ENCODE results near the gene MX1.

Gene MX1

GRCh38 chr21:41479686-41480085 lies 53.6 kb downstream of the MX1 start:
- H3K27me3 ChIP-seq (ENCODE audit: control insufficient read depth, insufficient read depth, low read length) = peaks cover 4% of the 10 kb centered on the region
- no peak overlapping the region for H3K27ac ChIP-seq (ENCODE audit: low read depth, low read length)
- H3K36me3 ChIP-seq (ENCODE audit: control insufficient read depth, insufficient read depth, low read length) = peaks cover 3% of the 10 kb centered on the region
- no peaks in the 10 kb centered on the region for H3K4me1 ChIP-seq (ENCODE audit: control insufficient read depth, insufficient read depth, low read length)
- no peak overlapping the region for H3K9ac ChIP-seq (ENCODE audit: low read length)
- no peak overlapping the region for H3K4me3 ChIP-seq (ENCODE audit: low read length)

GRCh38 chr21:41480086-41480690 lies 54.1 kb downstream of the MX1 start:
- peaks cover 4% of the 10 kb centered on the region for H3K27me3 ChIP-seq (ENCODE audit: control insufficient read depth, insufficient read depth, low read length)
- no peaks in the 10 kb centered on the region for H3K4me1 ChIP-seq (ENCODE audit: control insufficient read depth, insufficient read depth, low read length)
- no peak overlapping the region for H3K27ac ChIP-seq (ENCODE audit: low read depth, low read length)
- no peak overlapping the region for H3K4me3 ChIP-seq (ENCODE audit: low read length)
- H3K9ac ChIP-seq (ENCODE audit: low read length) = no peak overlapping the region
- H3K36me3 ChIP-seq (ENCODE audit: control insufficient read depth, insufficient read depth, low read length) = peaks cover 3% of the 10 kb centered on the region

- H3K36me3 ChIP-seq (ENCODE audit: control insufficient read depth, insufficient read depth, low read length) = peaks cover 3% of the 10 kb centered on the region
- H3K4me1 ChIP-seq (ENCODE audit: control insufficient read depth, insufficient read depth, low read length) = no peaks in the 10 kb centered on the region
- H3K27me3 ChIP-seq (ENCODE audit: control insufficient read depth, insufficient read depth, low read length) = peaks cover 4% of the 10 kb centered on the region
- no peak overlapping the region for H3K27ac ChIP-seq (ENCODE audit: low read depth, low read length)
- H3K4me3 ChIP-seq (ENCODE audit: low read length) = no peak overlapping the region
- no peak overlapping the region for H3K9ac ChIP-seq (ENCODE audit: low read length)
Measured at GRCh38 chr21:41481191-41481590, 55.2 kb downstream of the MX1 start.

GRCh38 chr21:41482301-41482700 lies 56.3 kb downstream of the MX1 start:
- Histone ChIP-seq H3K4me1 (ENCODE audit: control insufficient read depth, insufficient read depth, low read length) (no peaks in the 10 kb centered on the region), H3K4me3 (ENCODE audit: low read length) (no peak overlapping the region), H3K9ac (ENCODE audit: low read length) (no peak overlapping the region), H3K27ac (ENCODE audit: low read depth, low read length) (no peak overlapping the region), H3K27me3 (ENCODE audit: control insufficient read depth, insufficient read depth, low read length) (peaks cover 4% of the 10 kb centered on the region), H3K36me3 (ENCODE audit: control insufficient read depth, insufficient read depth, low read length) (peaks cover 3% of the 10 kb centered on the region)

GRCh38 chr21:41482980-41483379 lies 56.9 kb downstream of the MX1 start:
- no peaks in the 10 kb centered on the region for H3K4me1 ChIP-seq (ENCODE audit: control insufficient read depth, insufficient read depth, low read length)
- no peak overlapping the region for H3K27ac ChIP-seq (ENCODE audit: low read depth, low read length)
- peaks cover 5% of the 10 kb centered on the region for H3K36me3 ChIP-seq (ENCODE audit: control insufficient read depth, insufficient read depth, low read length)
- H3K4me3 ChIP-seq (ENCODE audit: low read length) = no peak overlapping the region
- peaks cover 4% of the 10 kb centered on the region for H3K27me3 ChIP-seq (ENCODE audit: control insufficient read depth, insufficient read depth, low read length)
- no peak overlapping the region for H3K9ac ChIP-seq (ENCODE audit: low read length)

GRCh38 chr21:41483415-41483814 lies 57.4 kb downstream of the MX1 start:
- Histone ChIP-seq H3K4me1 (ENCODE audit: control insufficient read depth, insufficient read depth, low read length) (no peaks in the 10 kb centered on the region), H3K27me3 (ENCODE audit: control insufficient read depth, insufficient read depth, low read length) (peaks cover 4% of the 10 kb centered on the region), H3K9ac (ENCODE audit: low read length) (no peak overlapping the region), H3K36me3 (ENCODE audit: control insufficient read depth, insufficient read depth, low read length) (peaks cover 7% of the 10 kb centered on the region), H3K27ac (ENCODE audit: low read depth, low read length) (no peak overlapping the region), H3K4me3 (ENCODE audit: low read length) (no peak overlapping the region)

GRCh38 chr21:41483973-41484372 lies 57.9 kb downstream of the MX1 start:
- peaks cover 7% of the 10 kb centered on the region for H3K36me3 ChIP-seq (ENCODE audit: control insufficient read depth, insufficient read depth, low read length)
- H3K27me3 ChIP-seq (ENCODE audit: control insufficient read depth, insufficient read depth, low read length) = peaks cover 4% of the 10 kb centered on the region
- no peak overlapping the region for H3K27ac ChIP-seq (ENCODE audit: low read depth, low read length)

GRCh38 chr21:41487082-41487481 lies 61.0 kb downstream of the MX1 start:
- H3K4me3 ChIP-seq (ENCODE audit: low read length) = no peak overlapping the region
- H3K36me3 ChIP-seq (ENCODE audit: control insufficient read depth, insufficient read depth, low read length) = peaks cover 7% of the 10 kb centered on the region
- no peak overlapping the region for H3K27ac ChIP-seq (ENCODE audit: low read depth, low read length)
- H3K27me3 ChIP-seq (ENCODE audit: control insufficient read depth, insufficient read depth, low read length) = no peaks in the 10 kb centered on the region
- H3K9ac ChIP-seq (ENCODE audit: low read length) = no peak overlapping the region
- peaks cover 3% of the 10 kb centered on the region for H3K4me1 ChIP-seq (ENCODE audit: control insufficient read depth, insufficient read depth, low read length)

More at GRCh38 chr21:41483973-41484372, 57.9 kb downstream of the MX1 start:
- Histone ChIP-seq H3K4me3 (ENCODE audit: low read length) (no peak overlapping the region), H3K9ac (ENCODE audit: low read length) (no peak overlapping the region), H3K4me1 (ENCODE audit: control insufficient read depth, insufficient read depth, low read length) (no peaks in the 10 kb centered on the region)

- H3K4me1 ChIP-seq (ENCODE audit: control insufficient read depth, insufficient read depth, low read length) = peaks cover 3% of the 10 kb centered on the region
- no peak overlapping the region for H3K27ac ChIP-seq (ENCODE audit: low read depth, low read length)
- H3K36me3 ChIP-seq (ENCODE audit: control insufficient read depth, insufficient read depth, low read length) = peaks cover 7% of the 10 kb centered on the region
- H3K4me3 ChIP-seq (ENCODE audit: low read length) = no peak overlapping the region
- no peaks in the 10 kb centered on the region for H3K27me3 ChIP-seq (ENCODE audit: control insufficient read depth, insufficient read depth, low read length)
- H3K9ac ChIP-seq (ENCODE audit: low read length) = no peak overlapping the region
Measured at GRCh38 chr21:41488080-41488479, 62.0 kb downstream of the MX1 start.

- Histone ChIP-seq H3K4me3 (ENCODE audit: low read length) (no peak overlapping the region), H3K36me3 (ENCODE audit: control insufficient read depth, insufficient read depth, low read length) (peaks cover 7% of the 10 kb centered on the region), H3K9ac (ENCODE audit: low read length) (no peak overlapping the region), H3K27ac (ENCODE audit: low read depth, low read length) (no peak overlapping the region), H3K4me1 (ENCODE audit: control insufficient read depth, insufficient read depth, low read length) (peaks cover 3% of the 10 kb centered on the region), H3K27me3 (ENCODE audit: control insufficient read depth, insufficient read depth, low read length) (no peaks in the 10 kb centered on the region)
Measured at GRCh38 chr21:41489329-41489728, 63.3 kb downstream of the MX1 start.

GRCh38 chr21:41490330-41490729 lies 64.3 kb downstream of the MX1 start:
- no peak overlapping the region for H3K9ac ChIP-seq (ENCODE audit: low read length)
- no peak overlapping the region for H3K4me3 ChIP-seq (ENCODE audit: low read length)
- peaks cover 7% of the 10 kb centered on the region for H3K36me3 ChIP-seq (ENCODE audit: control insufficient read depth, insufficient read depth, low read length)
- no peak overlapping the region for H3K27ac ChIP-seq (ENCODE audit: low read depth, low read length)
- H3K27me3 ChIP-seq (ENCODE audit: control insufficient read depth, insufficient read depth, low read length) = no peaks in the 10 kb centered on the region
- H3K4me1 ChIP-seq (ENCODE audit: control insufficient read depth, insufficient read depth, low read length) = peaks cover 3% of the 10 kb centered on the region

- Histone ChIP-seq H3K4me3 (ENCODE audit: low read length) (no peak overlapping the region), H3K27ac (ENCODE audit: low read depth, low read length) (no peak overlapping the region), H3K27me3 (ENCODE audit: control insufficient read depth, insufficient read depth, low read length) (no peaks in the 10 kb centered on the region), H3K36me3 (ENCODE audit: control insufficient read depth, insufficient read depth, low read length) (peaks cover 7% of the 10 kb centered on the region), H3K9ac (ENCODE audit: low read length) (no peak overlapping the region), H3K4me1 (ENCODE audit: control insufficient read depth, insufficient read depth, low read length) (peaks cover 3% of the 10 kb centered on the region)
Measured at GRCh38 chr21:41491412-41491811, 65.4 kb downstream of the MX1 start.

GRCh38 chr21:41494242-41494641 lies 68.2 kb downstream of the MX1 start:
- H3K9ac ChIP-seq (ENCODE audit: low read length) = no peak overlapping the region
- peaks cover 3% of the 10 kb centered on the region for H3K36me3 ChIP-seq (ENCODE audit: control insufficient read depth, insufficient read depth, low read length)
- no peak overlapping the region for H3K27ac ChIP-seq (ENCODE audit: low read depth, low read length)
- H3K4me3 ChIP-seq (ENCODE audit: low read length) = no peak overlapping the region
- peaks cover 3% of the 10 kb centered on the region for H3K4me1 ChIP-seq (ENCODE audit: control insufficient read depth, insufficient read depth, low read length)
- no peaks in the 10 kb centered on the region for H3K27me3 ChIP-seq (ENCODE audit: control insufficient read depth, insufficient read depth, low read length)

Measured in rectal smooth muscle tissue (tissue), 1 donor.